GM21723 (cell line): ENCODE results near the gene SCN3A.

Experiments
- ATAC-seq: cut with Tn5 transposase; IDR thresholded peaks from one replicate; pipeline ENCODE4 v1.9.1; 2021; ENCODE audit warnings: mild to moderate bottlenecking, moderate library complexity; ENCODE audit not compliant: unreplicated experiment

SCN3A gene

DNA sequence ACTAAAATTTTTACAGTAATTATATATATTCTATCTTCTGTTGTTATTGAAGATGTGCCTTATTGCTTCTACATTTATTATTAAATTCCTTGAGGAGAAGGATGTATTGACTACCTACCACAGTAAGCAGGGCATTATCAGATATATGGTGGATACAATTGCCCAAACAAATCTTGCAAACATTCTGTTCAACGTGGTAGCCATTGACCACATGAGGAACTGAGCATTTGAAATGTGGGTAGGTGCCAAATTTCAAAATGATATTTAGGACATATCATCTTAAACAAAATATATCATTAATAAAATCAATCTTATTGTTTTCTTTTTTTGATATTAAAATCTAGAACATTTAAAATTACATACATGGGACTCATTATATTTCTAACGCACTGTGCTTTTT is 11.1 kb downstream of the SCN3A start:
- peak; percentile 43 for ATAC-seq

GRCh38 chr2:165191096-165191728 is 12.6 kb downstream of the SCN3A start:
- ATAC-seq = no peak

DNA sequence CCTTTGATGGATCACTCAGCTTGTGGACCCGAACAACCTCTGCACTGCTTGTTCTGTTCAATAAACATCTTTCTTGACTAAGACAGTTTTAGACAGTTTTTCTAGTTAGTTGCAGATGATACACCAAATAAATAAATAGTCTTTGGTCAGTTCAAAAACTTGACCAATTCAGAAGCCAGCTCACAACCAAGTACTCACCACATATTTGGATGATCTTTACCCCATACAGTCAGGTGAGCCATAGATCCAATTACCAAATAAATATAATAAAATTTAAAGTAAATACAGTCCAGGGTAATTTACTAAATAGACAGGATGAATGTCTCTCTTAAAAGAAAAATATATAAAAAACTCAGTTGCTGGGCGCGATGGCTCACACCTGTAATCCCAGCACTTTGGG is 18.2 kb downstream of the SCN3A start:
- ATAC-seq = no peak

- ATAC-seq = no peak
Measured at GRCh38 chr2:165182029-165182428, 21.8 kb downstream of the SCN3A start.

DNA sequence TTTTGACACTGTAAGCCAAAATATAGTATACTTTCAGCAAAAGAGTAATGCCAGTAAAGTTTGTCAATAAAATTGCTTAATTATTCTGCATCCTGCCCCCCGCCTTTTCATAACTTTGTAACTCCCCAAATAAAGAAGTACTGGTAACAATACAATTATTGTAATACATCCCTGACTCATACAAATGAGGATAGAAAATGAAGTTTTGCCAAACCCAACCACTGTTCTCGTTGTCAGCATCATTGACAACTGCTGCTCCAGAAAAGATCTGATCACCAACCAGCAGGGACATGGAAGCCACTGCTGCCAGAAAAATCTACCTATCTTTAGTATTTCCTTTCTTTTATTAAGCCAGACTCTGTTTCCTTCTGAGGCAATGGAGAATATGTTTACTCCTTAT is 27.1 kb downstream of the SCN3A start:
- ATAC-seq = no peak

DNA sequence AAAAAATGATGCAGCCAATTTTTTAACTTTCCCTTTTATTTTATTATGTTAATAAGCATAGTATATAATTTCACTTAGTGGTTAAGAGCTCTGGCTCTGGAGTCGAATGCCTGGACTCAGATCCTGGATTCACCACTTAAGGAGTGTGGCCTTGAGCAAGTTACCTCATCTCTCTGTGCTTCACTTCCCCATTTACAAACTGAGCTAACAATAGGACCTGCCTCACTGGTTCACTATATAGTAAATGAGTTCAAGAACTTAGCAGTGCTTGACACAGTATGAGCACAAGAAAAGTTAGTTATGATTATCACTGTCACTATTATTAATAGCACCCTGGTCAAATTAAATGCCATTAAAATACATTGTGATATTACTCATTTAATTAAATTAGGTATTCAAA is 30.6 kb downstream of the SCN3A start:
- no peak for ATAC-seq

DNA sequence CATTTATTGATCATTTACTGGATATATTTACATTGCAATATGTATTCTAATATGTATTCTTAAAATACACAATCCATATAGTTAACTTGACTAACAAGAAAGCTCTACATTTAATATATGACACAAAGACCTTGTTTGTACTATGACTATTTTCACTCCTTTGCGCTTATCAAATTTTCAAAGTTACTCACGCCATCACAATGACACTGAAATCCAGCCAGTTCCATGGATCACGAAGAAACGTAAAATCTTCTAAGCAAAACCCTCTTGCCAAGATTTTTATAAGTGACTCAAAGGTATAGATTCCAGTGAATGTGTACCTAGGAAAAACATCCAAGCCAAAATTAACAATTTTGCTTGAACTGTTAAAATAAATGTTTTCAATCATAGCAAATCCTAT is 39.6 kb downstream of the SCN3A start:
- ATAC-seq = no peak

GRCh38 chr2:165163761-165164160 is 40.1 kb downstream of the SCN3A start:
- no peak for ATAC-seq

DNA sequence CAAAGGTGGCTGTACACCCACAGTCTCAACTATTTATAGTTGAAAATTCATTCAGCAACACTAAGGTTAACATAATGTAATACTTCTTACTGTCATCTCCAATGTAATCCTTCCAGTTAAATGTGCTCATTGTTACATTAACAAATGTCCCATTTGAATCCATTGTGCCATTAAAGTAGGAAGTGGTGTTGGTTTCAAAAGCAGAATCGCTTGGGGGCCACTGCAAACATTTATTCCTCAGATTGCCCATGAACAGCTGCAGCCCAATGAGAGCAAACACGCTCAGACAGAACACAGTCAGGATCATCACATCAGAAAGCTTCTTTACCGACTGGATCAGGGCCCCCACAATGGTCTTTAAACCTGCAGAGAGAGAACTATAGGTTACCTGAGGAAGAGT is 41.4 kb downstream of the SCN3A start:
- ATAC-seq = no peak

DNA sequence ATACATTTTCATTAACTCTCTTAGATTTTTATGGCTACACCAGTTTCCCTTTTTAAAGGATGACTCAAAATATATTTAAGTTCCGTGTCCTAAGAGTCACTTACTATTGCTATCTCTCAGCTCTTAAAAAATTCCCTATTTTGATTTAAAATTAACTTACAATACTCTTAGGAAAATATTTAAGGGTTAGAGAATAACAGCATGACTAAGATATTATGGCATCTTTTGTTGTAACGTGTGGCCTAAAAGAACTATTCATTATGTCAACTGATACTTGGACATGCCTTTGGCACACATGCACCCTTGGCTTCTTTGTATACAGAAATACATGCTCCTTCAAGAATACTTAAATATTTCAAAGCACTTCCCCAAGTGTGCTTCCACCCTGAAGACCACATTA is 42.3 kb downstream of the SCN3A start:
- ATAC-seq = no peak

GRCh38 chr2:165157160-165157559 is 46.7 kb downstream of the SCN3A start:
- no peak for ATAC-seq

DNA sequence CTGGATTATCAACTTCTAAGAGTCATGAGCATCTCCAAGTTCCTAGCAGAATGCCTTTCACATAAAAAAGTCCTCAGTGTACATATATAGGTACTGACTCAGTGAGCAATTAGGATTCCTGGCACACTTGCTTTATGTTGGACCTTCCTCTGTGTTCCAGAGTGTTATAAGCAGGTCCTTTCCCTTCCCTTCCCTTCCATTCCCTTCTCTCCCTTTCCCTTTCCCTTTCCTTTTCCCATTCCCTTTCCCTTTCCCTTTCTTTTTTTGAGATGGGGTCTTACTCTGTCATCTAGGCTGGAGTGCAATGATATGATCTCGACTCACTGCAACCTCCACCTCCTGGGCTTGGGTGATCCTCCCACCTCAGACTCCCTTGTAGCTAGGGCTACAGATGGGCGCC is 48.7 kb downstream of the SCN3A start:
- no peak for ATAC-seq

GRCh38 chr2:165149439-165149838 is 54.4 kb downstream of the SCN3A start:
- peak; percentile 83 for ATAC-seq

DNA sequence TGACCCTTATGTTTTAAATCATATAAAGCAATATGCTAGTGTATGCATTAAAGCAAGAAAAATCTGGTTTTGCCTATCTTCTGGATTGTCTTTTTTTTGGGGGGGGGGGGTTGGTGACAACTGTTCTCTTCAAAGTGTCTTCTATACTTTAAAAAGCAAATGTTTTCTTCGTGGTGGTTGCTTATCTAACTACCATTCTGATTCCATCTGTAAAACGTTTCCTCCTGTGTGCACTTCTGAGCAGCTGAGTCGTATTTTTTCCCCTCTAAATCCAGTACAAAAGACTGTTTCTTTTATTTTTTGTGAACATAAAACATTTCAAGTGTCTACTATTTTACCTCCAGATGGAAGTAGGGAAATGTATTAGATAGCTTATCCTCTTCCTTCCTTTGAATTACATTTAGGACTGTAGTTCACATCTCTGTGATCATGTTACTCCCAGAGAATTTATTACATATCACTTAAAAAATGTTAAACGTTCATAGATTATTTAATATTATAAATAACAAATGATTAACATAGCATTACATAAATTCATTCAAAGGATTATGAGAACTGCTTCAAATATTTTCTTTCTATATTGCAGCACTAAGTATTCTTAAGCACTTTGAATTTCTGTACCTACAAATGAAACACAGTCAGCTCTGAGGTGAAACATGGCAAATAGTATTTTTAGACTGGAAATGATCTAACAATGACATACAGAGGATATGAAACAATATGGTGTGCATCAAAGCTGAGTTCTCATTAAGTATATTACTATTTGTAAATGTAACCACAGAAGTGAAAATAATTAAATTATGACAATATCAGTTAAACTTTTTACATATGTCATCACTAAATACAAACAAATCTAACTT is 56.4 kb downstream of the SCN3A start:
- no peak for ATAC-seq

GRCh38 chr2:165144315-165144714 is 59.5 kb downstream of the SCN3A start:
- peak; percentile 75 for ATAC-seq

- no peak for ATAC-seq
Measured at GRCh38 chr2:165141601-165142354, 62.1 kb downstream of the SCN3A start.

DNA sequence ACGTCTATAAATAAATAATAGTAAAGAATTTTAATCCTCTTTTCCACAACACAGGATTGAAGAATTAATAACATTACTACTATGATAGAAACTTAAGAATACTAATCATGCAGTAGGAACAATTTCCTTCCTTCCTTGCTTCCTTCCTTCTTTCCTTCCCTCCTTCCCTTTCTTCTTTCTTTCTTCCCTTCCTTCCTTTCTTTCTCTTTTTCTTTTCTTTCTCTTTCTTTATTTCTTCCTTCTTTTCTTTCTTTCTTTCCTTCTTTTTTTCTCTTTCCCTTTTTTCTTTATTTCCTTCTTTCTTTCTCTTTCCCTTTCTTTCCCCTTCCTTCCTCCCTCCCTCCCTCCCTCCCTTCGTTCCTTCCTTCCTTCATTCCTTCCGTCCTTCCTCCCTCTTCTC is 77.6 kb downstream of the SCN3A start:
- no peak for ATAC-seq

DNA sequence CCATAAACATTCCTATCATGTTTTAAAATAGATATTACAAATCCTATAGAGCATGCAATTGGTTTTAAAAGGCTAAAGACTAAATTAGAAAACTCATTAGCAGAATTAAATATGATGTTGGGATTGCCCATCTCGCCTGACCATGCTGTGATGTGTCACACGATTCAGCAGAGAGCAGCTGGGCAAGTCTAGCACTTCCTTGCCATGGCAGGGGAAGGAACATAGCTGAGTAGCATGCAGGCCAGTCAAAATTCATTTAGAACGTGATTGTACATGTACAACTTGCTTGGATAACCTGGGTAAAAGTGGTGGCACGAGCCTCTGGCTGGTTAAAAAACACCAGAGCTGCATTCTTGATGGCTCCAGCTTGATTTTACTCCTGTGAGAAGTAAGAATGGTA is 81.3 kb downstream of the SCN3A start:
- no peak for ATAC-seq

DNA sequence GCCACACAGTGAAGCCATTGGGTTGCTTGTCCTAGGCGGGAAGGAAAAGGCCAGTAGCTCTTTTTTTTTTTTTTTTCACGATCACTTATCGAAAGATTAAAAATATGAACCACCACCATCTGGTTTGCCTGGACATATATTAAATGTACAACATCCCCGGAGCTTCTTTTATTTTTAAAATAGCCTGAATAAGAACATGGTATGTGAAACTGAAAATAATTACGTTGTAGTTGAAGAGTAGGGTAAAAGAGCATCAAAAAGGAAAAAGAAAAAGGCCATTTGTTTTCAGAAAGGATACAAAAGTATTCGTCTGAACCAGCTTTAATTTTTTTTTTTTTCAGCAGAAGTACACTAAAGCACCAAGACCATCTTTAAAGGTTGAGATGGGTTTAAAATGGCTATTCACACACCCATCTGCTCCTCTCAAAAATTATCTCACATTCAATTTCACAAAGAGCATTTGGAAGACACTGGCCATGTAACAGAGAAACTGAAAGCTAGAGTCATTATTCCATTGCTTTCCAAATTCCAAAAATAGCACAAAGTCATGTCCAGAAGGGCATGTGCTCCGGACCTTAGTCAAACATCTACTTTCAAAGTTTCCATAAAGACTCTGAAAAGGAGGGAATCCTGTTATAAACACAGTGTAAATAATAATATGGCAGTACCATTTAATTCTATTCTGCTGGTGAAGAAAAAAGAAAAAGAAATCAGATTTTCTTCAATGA is 82.9 kb downstream of the SCN3A start:
- ATAC-seq = no peak

GRCh38 chr2:165115258-165115657 is 88.6 kb downstream of the SCN3A start:
- no peak for ATAC-seq

DNA sequence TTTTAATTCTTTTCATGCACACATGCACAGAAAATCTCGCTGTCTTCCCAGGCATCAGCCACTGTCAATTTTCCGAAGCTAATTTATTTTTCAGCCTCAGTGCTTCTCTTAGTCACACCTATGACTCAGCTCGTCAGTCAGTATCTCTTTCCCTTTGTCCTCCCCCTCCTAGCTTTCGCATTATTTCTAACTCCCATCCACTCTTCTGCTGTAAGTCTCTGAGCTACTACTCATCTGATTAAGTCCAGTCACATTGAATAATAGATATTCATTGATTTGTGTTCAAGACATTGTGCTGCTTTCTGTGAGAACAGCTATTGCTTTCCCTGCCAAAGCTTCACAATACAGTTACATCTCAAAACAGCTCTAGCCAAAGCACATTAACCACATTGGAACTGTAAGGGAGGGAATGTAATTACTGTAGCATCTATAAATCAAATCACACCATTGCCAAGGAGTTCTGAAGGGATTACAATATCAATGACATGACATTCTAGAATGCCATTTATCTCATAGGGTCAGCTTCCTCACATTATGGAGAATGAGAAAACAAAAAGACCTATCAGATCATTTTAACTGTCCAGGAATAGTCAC is 89.4 kb downstream of the SCN3A start:
- ATAC-seq = no peak
